ENCODE measurements around the gene IMPDH2. TPM values are rescaled to one million over a fixed set of nuclear protein-coding genes. Genes with fewer than 3 reads are reported as not detected.

Gene IMPDH2
- 203 TPM for polyA plus RNA-seq (2013, experiment 1 of 2; ENCODE audit: insufficient read length)
- 201 TPM for polyA plus RNA-seq (2013, experiment 2 of 2; ENCODE audit: insufficient read length)

- peak; percentile 94 for DNase-seq
Observed at GRCh38 chr3:49028673-49029562, at the start of gene IMPDH2. IMPDH2 (minus strand) TSS chr3:49029398; CDS start chr3:49029350, 48 bp downstream.

- DNase-seq = no peak
Observed at GRCh38 chr3:49076646-49077045, 47.4 kb upstream of the IMPDH2 start.

DNA sequence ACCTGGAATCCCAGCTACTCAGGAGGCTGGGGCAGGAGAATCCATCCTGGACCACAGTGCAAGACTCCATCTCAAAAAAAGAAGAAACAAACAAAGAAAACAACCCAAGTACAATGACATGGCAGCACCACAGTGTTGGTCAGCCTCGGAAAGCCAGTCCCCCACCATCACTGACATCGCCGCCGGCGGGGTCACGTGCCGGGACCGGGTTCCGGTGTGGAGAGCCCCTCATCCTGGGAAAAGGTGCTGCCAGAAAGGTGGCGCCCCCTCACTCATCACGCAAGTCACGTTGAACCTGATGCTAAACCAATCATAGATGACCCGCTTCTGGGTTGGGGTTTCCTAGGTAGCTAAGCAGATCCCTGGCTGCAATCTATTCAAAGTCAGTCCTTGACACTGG lies 46.9 kb upstream of the IMPDH2 start:
- DNase-seq = no peak

GRCh38 chr3:49058011-49058410 lies 28.8 kb upstream of the IMPDH2 start:
- DNase-seq = no peak

DNA sequence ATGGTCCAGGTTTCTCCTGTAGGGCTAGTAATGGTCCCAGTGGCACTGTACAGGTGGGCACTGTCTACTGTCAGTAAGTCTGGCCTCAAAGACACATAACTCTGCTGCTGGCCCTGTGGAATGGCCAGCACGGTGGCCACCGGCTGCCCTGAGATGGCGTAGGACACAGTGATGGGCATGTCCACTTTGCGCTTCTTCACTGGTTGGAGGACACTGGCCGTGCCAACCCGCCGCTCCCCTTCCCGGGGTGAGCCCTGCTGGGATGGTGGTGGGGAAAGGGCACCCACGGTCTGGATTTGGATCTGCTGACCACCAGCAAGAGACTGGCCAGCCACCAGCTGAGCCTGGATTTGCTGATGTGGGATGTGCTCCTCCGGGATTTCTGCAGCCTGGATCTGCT lies 28.1 kb upstream of the IMPDH2 start:
- DNase-seq = no peak

GRCh38 chr3:49054344-49054862 lies 25.2 kb upstream of the IMPDH2 start:
- no peak for DNase-seq

DNA sequence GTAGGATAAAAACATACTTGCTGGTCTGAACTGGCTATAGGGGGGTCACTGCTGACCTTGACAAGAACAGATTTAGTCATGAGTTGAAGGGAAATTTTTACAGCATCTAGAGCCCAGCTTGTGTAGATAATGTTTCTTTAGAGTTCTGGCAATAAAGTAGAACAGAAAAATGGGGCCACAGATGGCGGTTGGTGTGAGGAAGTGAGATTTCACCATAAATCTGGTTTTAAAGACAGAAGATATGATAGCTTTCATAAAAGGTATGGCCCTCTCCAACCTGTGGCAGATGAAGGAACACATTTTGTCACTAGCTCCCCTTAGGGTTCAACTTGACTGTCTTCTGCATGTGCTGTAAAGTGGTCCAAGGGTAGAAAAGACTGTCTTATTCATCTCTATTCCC lies 24.3 kb upstream of the IMPDH2 start:
- no peak for DNase-seq

- DNase-seq = no peak
Observed at GRCh38 chr3:49035281-49035680, 6.1 kb upstream of the IMPDH2 start.

DNA sequence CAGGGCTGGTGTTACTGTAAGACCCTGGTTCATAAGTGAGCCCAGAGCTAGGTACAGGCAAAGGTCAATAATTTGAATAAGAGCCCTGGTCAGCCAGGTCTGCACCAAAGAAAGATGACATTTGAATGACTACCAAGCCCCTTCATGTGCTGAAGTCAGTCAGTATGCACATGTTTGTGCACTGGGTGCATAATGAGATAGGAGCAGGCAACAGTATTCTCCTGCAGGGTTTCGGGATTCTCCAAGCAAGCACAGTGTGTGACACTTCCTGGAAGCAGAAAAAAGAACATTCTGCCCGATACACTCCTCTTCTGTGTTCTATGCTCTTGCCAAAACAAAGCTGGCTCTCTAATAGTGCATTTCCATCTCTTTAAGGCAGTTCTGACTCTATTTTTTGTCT lies 5.5 kb upstream of the IMPDH2 start:
- no peak for DNase-seq

DNA sequence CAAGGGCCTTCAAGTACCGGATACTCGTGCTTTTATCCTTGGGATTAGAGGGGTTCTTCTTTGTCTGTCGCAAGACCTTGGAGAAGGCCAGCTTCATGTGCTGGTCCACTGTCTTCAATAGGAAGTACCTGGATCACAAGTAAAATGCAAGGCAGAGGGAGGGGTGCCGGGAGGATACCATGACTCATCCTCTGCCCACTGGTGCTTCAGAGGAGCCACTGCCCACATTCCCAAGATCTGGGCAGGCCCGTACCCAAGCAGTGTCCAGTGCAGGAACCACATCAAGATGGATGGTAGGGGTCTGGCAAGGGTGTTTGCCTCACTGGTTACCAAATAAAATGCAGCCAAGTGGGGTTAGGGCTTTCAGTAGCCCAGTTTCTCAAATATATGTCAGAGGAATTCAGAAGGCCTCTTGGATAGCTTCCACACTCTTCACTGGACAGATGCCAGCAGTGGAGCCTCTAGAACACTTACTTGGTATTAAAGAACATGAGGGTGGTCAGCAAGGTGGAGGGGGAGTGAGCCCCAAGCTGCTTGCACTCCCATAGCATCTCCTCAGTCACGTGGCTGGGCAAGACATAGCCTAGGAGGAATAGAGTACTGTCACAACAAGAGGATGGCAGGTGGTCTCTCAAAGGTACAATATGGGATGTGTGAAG lies 3.6 kb upstream of the IMPDH2 start:
- no peak for DNase-seq

GRCh38 chr3:49030321-49030720 lies 1.1 kb upstream of the IMPDH2 start:
- no peak for DNase-seq

DNA sequence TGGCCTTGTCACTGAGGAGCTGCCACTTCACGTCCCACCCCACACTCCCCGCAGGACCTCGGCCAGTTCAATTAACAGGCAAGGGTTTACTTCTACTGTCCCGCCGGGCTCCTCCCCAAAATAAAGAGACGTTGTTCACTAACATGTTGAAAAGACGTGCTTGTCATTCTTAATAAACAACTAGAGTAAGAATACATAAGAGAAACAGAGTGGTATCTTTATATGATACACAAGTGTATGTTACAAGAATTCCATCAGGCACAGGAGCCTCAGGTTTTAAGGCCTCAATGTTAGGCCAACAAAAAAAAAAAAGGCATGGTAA lies 326 bp upstream of the IMPDH2 start:
- no peak for DNase-seq

DNA sequence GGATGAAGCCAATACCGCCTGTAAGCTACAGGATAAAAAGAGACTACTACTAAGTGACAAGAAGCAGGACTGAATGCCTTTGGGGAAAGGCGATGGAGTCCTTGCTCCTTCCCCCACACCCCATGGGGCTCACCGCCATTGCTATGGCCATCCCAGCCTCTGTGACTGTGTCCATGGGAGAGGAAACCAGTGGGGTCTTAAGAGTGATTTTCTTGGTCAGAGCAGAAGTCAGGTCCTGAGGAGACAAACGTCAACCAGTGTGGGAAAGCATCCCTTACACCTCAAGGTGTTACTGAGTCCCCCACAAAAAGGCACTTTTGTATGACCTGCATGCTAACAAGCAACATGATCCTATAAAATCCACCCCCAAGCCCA lies 913 bp downstream of the IMPDH2 start:
- no peak for DNase-seq

- DNase-seq = no peak
Observed at GRCh38 chr3:49027634-49028033, 1.6 kb downstream of the IMPDH2 start.

DNA sequence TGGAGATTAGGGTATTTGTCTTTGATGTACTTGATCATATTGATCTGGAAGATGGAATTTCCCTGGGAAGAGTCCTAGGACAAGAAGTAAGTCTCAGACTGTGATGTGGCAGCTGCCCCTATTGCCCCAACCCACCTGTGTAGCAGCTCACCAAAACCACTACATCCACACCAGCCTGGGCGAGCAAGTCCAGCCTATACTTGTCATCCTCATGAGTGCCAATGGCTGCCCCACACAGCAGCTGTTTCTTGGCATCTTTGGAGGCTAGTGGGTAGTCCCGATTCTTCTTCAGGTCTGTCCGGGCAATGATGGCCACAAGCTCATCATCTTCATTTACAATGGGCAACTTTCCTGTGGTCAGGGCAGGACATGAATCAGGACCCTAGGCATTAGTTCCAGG lies 2.7 kb downstream of the IMPDH2 start:
- no peak for DNase-seq

GRCh38 chr3:49025793-49026520 lies 3.2 kb downstream of the IMPDH2 start:
- DNase-seq = no peak

- DNase-seq = no peak
Observed at GRCh38 chr3:49025005-49025792, 4.0 kb downstream of the IMPDH2 start.

- DNase-seq = no peak
Observed at GRCh38 chr3:49024449-49024848, 4.7 kb downstream of the IMPDH2 start.

- DNase-seq = no peak
Observed at GRCh38 chr3:49023775-49024174, 5.4 kb downstream of the IMPDH2 start.

- no peak for DNase-seq
Observed at GRCh38 chr3:49022688-49023171, 6.5 kb downstream of the IMPDH2 start.

DNA sequence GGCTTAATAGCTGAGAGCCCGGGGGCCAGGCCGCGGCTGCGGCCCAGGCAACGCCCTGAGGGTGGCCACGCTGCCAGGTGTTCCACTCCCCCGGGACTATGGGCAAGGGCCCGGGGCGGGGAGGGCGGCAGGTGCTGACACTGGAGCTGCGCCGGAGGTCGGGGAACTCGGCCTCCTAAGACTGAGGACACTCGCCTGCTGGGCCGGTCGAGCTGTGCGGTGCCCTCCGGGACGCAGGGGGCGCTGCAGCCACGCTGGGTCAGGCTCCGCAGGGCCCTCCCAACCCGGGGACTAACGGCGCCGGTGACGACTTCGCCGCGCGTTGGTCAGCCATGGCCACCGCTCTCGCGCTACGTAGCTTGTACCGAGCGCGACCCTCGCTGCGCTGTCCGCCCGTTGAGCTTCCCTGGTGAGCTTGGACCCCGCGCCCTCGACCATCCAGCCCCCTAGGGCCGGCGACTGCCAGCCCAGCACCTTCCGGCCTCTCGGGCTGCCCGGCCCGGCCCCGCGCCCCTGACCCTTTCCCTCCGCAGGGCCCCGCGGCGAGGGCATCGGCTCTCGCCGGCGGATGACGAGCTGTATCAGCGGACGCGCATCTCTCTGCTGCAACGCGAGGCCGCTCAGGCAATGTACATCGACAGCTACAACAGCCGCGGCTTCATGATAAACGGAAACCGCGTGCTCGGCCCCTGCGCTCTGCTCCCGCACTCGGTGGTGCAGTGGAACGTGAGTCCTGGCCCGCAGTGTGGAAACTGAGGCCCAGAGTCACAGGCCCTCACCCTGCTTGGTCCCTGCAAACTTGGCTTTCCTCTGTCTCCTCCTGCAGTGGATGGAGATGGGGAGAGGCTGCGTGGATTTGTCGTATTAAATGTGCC lies 7.1 kb downstream of the IMPDH2 start, which contains the start of gene NDUFAF3:
Gene NDUFAF3 (plus strand): TSS at position 309 of the 875 bp plus-strand sequence. CDS start 24 bp downstream, at position 333.
- peak; percentile 92 for DNase-seq

All from fibroblast of skin of scalp (primary cell).